Activated CD4-positive, CD25-positive, alpha-beta regulatory T cell treated with anti-CD3 and anti-CD28 coated beads, Interleukin-2, amount 50 U/mL, for 16 hours (primary cell): Measurements from ENCODE around the gene ZFYVE28.

Experiments
- DNase-seq: peaks from one replicate; pipeline ENCODE4 v3.0.0-alpha.2; 2020; ENCODE audit warnings: low read depth, low spot score

ZFYVE28 gene

GRCh38 chr4:2411786-2412510, 6.5 kb downstream of the ZFYVE28 start:
- DNase-seq: no peak

DNA sequence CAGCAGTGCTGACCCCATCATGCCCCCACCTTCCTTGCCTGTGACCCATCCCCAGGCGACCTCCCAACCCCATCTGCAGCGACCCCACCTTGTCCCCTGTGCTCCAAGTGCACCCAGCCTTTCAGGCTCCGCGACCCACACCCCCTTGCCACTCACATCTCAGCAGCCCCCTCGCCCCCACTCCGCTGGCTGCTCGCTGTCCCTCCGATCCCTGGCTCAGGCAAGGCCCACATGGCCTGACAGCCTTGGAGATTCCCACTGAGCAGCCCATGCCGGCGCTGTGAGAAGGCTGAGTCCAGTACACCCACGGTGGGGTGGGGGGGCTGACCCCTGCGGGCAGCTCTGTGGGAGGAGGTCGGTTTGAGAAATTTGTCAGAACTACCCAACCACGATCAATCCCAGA, 9.1 kb downstream of the ZFYVE28 start:
- DNase-seq: no peak

DNA sequence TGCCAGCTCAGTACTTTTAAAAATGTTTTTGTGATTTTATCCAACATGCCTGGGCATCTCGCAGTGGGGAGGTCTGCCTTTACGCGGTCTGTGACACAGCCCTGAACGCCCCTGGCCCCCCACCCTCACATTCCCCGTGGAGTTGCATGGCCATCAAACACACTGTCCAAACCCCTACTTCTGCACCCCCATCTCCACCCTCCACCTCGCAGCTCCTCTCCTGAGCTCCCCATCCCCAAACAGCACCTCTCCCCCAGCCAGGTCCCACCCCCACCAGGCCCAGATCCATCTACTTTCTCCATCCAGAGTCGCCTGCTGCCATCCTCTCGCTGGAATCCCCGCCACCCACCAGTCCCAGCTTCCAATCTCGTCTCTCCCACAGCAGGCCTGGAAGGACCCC, 9.5 kb downstream of the ZFYVE28 start:
- no peak for DNase-seq

DNA sequence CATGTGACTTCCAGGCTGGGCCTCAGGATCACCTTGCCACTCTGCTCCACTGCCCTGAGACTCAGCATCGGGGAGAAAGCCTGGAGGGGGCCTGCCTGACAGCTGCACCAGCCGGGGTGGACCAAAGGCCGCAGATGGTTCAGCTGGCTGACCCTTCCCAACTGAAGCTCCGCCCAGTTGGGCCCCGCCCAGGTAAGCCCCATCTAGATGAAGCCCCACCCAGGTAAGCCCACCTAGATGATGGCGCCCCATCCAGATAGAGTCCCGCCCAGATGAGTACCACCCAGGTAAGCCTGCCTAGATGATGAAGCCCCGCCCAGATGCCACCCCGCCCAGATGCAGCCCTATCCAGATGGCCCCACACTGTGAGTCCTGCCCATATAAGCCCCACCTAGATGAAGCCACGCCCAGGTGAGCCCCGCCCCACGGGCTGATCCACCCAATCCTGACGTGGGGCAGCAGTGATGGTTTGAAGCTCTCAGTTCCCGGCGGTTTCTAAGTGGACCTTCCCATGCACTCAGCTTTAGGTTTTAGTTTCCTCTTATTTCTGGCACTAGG, 10.0 kb downstream of the ZFYVE28 start:
- no peak for DNase-seq

DNA sequence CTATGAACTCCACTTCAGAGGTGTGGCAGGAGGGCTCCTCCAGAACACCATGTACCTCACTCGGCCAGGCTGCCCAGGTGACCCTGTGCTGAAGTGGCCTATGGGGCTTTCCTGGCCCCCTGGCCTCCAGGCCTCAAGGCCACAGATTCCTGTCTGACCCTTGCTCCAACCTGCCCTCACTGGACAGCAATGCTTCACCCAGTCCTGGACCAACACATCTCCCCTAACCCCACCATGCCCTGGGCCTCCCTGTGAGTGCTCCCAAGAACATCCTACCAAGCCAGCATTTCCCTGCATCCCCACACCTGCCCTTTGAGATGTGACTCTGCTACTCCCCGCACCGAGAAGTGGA, 10.5 kb downstream of the ZFYVE28 start:
- no peak for DNase-seq

DNA sequence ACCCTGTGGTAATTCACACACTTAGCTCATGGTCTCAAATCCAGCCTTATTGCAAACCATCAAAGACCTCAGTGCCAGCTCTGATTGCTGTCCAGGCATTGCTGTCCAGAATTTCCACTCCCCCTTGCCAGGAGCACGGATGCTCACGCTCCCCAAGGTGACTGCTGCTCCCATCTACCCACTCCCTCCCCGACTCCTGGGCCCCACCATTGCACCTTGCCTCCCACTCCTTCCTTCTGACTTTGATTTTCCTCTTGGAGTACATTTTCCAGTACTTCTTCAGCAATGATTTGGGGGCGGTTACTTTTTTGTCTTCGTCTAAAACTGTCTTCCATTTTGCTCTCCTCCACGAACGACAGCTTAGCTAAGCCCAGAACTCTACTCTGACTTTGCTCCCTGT, 11.5 kb downstream of the ZFYVE28 start:
- no peak for DNase-seq

DNA sequence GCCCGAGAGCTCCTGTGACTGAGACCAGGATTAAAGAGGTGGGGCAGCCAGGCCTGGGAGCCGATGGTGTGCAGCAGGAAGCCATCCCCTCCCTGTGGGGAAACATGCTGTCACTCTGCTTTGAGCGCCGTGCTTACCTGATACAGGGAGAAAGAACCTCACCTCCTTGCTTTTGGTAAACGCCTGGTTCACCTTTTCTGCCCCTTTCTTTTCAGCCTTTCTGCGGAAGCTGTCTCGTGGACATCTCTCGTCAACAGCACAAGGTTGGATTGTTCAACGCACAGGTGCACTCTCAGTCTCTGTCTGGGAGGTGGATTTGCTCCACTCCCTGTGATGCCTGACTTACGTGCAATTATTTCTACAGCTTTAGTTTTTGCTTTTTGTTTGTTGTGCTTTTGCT, 12.0 kb downstream of the ZFYVE28 start:
- no peak for DNase-seq

- DNase-seq: no peak
Measured at GRCh38 chr4:2402941-2403340, 15.5 kb downstream of the ZFYVE28 start.

DNA sequence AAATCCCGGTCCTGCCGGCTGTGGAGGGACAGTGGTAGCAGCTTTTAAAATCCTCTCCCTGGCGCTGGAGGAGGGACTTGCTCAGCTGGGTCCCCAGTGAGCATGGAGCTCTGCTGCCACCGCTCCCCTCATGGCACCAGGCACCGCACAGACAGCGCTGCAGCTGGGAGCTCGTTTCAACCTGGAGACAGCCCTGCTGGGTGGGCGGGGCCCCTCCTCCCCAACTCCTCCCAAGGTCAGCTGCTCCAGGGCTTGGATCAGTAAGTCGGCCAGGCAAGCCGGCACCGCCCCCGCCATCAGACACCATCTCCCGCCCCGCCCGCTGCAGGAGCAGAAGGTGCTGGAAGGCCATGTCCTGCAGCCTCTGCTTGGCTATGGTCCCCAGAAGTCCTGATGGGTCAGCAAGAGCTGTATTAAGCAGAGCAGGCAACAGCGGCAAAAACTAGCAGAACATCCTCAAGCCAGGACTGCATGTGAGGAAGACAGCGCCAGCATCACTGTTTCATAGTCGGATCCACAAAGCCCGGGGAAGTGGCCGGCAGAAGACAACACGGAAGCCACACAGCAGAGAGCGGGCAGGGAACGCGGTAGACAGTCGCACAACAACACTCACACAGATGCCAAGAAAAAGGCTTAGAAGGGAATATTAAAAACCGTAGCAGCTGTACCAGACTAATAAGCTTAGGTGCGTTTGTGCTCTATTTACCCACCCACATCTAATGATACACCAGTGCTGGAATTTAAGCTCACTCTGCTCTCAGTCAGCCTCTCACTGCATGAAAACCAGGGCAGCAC, 16.2 kb downstream of the ZFYVE28 start:
- no peak for DNase-seq

DNA sequence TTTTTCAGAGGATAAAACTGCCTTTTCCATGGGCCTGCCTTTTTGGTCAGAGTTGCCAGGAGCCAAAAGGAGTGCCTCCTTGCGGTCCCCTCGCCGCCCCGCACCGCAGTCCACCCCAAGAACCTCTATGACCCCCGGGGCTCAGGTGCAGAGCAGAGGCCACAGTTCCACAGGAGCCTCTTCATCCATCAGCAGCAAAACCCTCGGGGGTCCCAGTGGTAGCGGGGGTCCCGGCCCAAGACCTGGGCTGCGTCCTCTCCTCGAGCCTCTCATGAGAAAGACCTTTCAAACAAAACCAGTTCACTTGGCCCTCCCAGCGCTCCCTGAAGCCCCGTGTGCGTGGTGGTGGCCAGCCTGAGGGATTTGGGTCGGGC, 16.8 kb downstream of the ZFYVE28 start:
- DNase-seq: no peak

GRCh38 chr4:2400841-2401609, 17.4 kb downstream of the ZFYVE28 start:
- DNase-seq: no peak

- DNase-seq: no peak
Measured at GRCh38 chr4:2399631-2400190, 18.7 kb downstream of the ZFYVE28 start.

DNA sequence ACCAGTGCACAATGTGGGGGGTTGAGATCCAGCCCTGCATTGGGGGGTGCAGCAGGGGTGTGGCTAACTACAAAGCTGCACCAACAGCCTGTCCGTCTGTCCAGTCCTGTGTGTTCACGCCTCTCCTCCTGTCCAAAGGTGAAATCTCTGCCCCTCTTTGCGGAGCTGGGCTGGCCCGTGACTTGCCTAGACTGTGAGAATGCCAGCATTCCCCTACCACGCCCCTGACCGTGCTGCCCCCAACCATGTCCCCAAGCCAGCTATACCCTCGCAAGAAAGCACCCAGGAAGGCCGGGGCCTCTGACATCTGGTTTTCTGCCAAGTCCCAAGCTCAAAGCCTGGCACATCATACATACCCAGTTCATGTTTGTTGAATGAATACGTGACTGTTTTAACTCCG, 19.2 kb downstream of the ZFYVE28 start:
- DNase-seq: no peak

DNA sequence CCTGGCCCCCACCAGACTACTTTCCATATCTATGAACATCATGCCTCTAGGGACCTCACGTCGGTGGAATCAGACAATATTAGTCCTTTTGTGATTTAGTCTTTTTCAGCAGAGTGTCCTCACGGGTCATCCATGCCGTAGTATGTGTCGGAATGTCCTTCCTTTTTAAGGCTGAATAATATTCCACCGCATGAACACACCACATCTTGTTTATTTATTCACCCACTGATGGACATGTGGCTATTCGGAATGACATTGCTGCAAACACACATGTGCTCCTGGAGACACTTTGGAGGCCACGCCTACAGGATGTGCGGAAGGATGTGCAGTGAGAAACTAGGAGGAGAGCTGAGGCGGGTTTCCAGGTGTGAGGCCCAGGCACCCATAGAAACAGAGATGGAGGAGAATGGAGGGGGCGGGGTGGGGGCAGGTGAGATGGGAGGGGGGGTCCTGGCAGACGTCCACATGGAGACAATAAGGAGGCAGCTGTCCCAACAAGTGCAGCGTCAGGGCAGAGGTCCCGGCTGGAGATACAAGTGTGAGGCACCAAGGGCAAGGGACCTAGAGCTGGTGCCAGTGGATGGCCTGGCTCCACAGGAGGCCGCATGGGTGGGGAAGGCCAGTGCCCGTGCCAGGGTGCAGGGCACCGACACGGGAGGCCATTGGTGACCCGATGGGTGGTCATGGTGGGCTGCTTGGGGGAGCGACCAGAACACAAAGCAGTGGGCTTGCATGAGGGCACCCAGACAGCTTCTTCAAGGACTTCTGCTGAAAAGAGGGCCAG, 20.7 kb downstream of the ZFYVE28 start:
- DNase-seq: no peak

DNA sequence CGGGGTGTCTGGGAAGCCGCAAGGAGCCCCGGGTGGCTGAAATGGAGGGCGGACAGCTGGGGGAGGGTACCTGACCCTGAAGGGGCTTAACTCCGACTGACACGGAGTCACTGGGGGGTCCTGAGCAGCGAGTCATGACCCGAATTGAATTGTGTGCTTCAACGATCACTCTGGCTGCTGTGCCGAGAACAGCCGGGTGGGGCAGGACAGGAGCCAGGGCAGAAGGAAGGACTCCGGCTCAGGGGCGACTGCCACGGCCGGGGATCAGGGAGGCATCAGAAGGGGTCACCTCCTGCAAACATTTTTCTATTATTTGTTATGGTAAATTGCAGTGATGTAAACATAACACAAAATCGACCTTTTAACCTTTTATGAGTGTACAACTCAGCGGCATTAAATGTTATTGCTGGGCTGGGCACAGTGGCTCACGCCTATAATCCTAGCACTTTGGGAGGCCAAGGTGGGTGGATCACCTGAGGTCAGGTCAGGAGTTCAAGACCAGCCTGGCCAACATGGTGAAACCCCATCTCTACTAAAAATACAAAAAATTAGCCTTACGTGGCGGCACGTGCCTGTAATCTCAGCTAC, 21.6 kb downstream of the ZFYVE28 start:
- DNase-seq: no peak

DNA sequence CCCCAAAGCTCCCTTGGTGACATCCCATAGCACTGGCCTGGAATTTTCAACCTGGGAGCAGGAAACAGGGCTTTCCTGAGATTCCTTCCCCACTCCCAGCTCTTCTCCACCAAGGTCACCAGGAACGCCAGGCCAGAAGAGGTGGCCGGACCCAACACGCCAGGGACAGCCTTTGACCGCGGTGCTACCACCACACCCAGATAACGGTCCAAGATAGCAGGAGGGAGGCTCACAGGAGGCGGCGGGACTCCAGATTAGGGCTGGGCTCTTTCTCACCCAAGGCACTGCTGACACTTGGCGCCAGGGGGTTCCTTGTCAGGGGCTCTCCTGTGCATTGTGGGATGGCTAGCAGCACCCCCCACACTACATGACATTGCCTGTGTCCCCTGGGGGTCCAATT, 22.9 kb downstream of the ZFYVE28 start:
- DNase-seq: no peak

DNA sequence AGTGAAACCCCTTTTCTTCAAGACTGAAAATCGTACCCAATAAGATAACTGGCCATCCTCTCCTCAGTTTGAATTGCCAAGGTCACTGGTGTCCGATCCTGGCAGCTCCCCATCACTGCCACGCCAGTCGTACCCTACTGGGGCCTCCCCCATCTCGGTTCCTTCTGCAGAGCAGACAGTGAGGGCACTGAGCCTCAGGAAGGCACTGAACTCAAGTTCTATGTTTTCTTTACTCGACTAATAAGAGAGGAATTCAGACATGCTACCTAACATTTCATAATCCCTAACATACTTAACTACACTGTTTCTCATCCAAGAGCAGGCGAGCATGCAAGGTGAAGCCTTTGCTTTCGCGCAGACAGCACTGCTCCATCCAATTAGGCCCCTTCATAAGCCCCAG, 23.4 kb downstream of the ZFYVE28 start:
- DNase-seq: no peak

- DNase-seq: no peak
Measured at GRCh38 chr4:2394528-2394927, 23.9 kb downstream of the ZFYVE28 start.

DNA sequence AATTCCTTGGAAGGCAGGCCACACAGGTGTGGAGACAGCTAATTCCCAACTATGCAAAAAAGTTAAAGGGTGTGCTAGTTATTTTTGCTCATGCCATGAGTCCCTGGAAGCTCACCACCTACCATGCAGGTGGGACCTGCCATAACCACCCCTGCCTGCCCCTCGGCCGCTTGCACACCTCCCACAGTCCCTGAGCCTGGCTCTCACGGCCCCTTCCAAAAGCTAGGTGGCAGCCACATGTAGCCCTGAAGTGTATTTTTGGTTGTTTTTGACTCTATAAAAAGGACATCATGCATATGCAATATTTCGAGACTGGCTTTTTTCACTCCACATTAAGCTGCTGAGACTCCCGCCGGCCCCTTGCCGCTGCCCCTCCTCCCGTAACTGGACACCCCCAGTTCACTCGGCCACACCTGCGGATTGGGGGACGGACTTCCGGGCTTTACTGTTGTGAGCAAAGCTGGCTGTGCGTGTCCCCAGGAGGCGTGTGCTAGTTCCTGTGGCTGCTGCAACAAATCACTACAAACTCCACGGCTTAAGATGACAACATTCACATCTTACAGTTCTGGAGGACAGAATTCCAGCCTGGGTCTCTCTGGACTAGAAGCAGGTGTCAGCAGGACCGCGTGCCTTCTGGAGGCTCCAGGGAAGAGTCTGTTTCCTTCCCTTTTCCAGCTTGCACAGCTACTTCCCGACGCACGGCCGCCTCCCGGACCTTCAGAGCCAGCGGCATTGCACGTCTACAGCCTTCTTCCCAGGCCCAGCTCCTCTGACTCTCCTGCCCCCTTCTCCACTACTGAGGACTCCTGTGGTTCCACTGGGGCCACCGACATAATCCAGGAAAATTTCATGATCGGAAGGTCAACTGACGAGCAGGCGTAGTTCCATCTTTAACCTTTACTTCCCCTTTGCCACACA, 24.8 kb downstream of the ZFYVE28 start:
- DNase-seq: no peak
